ENCODE measurements around the gene PITPNM3.

Gene PITPNM3

DNA sequence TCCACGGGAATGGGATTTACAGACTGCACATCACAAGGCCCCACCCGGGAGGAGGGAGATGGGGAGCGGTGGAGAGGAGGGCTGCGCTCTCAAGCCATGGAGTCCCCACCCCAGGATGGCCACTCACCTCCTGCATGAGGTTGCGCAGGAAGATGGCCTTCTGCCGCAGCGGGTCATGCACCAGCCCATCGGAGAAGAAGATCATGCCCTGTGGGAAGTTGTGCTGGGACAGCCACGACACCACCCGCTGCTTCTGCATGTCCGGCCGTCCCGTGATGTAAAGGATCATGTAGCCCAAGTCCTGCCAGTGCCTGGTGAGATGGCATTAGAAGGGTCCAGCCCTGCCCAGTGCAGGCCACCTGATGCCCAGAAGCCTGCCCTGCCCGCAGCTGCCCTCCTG, 95.1 kb downstream of the PITPNM3 start:
- FAIRE-seq = no peak

GRCh38 chr17:6460531-6461161, 95.7 kb downstream of the PITPNM3 start:
- TF ChIP-seq, protein P1, sequence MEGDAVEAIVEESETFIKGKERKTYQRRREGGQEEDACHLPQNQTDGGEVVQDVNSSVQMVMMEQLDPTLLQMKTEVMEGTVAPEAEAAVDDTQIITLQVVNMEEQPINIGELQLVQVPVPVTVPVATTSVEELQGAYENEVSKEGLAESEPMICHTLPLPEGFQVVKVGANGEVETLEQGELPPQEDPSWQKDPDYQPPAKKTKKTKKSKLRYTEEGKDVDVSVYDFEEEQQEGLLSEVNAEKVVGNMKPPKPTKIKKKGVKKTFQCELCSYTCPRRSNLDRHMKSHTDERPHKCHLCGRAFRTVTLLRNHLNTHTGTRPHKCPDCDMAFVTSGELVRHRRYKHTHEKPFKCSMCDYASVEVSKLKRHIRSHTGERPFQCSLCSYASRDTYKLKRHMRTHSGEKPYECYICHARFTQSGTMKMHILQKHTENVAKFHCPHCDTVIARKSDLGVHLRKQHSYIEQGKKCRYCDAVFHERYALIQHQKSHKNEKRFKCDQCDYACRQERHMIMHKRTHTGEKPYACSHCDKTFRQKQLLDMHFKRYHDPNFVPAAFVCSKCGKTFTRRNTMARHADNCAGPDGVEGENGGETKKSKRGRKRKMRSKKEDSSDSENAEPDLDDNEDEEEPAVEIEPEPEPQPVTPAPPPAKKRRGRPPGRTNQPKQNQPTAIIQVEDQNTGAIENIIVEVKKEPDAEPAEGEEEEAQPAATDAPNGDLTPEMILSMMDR (IDR thresholded peaks at IDR 0.05; ENCODE audit: insufficient read depth, missing control alignments) = no peak
- FAIRE-seq = no peak
- no peak for DNase-seq (ENCODE audit: insufficient read length, low spot score)

More for the DNA sequence above, 95.1 kb downstream of the PITPNM3 start:
- TF ChIP-seq, protein P1 (IDR thresholded peaks at IDR 0.05; ENCODE audit: insufficient read depth, missing control alignments) = no peak
- no peak for DNase-seq (ENCODE audit: insufficient read length, low spot score)

GRCh38 chr17:6458460-6458950, 97.8 kb downstream of the PITPNM3 start:
- FAIRE-seq = no peak
- TF ChIP-seq, protein P1 (IDR thresholded peaks at IDR 0.05; ENCODE audit: insufficient read depth, missing control alignments) = no peak
- no peak for DNase-seq (ENCODE audit: insufficient read length, low spot score)

GRCh38 chr17:6457688-6458459, 98.5 kb downstream of the PITPNM3 start:
- DNase-seq (ENCODE audit: insufficient read length, low spot score) (no peak), FAIRE-seq (no peak)
- TF ChIP-seq, protein P1 (IDR thresholded peaks at IDR 0.05; ENCODE audit: insufficient read depth, missing control alignments) = no peak

- DNase-seq (ENCODE audit: insufficient read length, low spot score) (no peak), FAIRE-seq (no peak)
- TF ChIP-seq, protein P1 (IDR thresholded peaks at IDR 0.05; ENCODE audit: insufficient read depth, missing control alignments) = no peak
Measured at GRCh38 chr17:6456914-6457687, 99.3 kb downstream of the PITPNM3 start.

DNA sequence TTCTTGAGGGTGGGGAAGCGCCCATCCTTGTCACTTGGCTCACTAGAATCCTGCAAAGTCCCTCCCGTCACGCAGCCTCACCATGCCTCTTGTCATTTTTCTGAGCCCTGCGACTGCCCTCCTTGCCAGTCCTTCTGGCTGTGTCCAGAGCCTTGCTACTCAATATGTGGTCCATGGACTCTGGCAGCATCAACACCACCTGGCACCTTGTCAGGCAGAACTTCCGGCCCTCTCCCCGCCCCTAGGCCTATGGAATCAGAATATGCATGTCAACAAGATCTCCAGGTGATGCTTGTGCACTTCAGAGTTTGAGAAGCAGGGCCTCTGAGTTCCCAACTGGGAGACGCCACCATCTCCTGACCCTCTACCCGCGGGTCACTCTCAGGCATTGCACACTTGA, 100.0 kb downstream of the PITPNM3 start:
- TF ChIP-seq, protein P1 (IDR thresholded peaks at IDR 0.05; ENCODE audit: insufficient read depth, missing control alignments) = no peak
- FAIRE-seq (no peak), DNase-seq (ENCODE audit: insufficient read length, low spot score) (no peak)

Data from D721Med (cell line).